Fibroblast of skin of abdomen (primary cell): Measurements from ENCODE around the gene ZNF763.
"Not testable (repeated sequence)": the region's sequence is repeated elsewhere in the genome, so short reads cannot be mapped to it uniquely, and the experiment has no call there.

Experiments
- DNase-seq: peaks from one replicate; pipeline ENCODE4 v3.0.0-alpha.2; 2013

ZNF763 gene

DNA sequence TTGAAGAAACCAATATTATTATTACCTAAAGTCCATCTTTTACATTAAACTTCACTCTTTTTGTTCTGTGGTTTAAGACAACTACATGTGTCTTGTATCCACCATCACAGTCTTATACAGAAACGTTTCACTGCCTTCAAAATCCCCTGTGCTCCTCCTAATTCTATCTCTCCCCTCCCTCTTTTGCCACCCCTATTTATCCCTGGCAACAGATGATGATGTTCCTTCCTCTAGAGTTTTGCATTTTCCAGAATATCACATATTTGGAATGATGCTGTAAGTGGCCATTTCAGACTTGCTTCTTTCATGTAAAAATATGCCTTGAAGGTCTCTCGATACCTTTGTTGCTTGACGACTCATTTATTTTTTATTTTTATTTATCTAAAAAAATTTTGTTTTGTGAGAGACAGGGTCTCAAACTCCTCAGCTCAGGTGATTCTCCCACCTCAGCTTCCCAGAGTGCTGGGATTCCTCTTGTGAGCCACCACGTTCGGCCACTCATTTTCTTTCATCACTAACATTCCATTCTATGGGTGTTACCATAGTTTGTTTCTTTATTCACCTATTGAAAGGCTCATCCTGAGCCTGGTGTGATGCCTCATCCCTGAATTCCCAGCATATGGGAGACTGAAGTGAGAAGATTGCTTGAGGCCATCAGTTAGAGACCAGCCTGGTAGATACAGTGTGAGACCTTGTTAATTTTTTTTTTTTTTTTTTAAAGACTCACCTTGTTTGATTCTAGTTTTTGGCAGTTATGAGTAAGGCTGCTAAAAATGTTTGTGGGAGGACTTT is 8.4 kb downstream of the ZNF763 start:
- DNase-seq, result no peak

DNA sequence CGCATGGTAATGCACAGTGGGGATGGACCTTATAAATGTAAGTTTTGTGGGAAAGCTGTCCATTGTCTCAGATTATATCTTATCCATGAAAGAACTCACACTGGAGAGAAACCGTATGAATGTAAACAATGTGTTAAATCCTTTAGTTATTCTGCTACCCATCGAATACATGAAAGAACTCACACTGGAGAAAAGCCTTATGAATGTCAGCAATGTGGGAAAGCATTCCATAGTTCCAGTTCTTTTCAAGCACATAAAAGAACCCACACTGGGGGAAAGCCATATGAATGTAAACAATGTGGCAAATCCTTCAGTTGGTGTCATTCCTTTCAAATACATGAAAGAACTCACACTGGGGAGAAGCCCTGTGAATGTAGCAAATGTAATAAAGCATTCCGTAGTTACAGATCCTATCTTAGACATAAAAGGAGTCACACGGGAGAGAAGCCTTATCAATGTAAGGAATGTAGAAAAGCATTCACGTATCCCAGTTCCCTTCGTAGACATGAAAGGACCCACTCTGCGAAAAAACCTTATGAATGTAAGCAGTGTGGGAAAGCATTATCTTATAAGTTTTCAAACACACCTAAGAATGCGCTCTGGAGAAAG is 13.8 kb downstream of the ZNF763 start:
- DNase-seq, result no peak

DNA sequence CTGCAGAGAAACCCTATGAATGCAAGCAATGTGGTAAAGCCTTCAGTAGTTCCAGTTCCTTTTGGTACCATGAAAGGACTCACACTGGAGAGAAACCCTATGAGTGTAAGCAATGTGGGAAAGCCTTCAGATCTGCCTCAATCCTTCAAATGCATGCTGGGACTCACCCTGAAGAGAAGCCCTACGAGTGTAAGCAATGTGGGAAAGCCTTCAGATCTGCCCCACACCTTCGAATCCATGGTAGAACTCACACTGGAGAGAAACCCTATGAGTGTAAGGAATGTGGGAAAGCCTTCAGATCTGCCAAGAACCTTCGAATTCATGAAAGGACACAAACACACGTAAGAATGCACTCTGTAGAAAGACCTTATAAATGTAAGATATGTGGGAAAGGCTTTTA is 14.7 kb downstream of the ZNF763 start:
- no peak for DNase-seq

DNA sequence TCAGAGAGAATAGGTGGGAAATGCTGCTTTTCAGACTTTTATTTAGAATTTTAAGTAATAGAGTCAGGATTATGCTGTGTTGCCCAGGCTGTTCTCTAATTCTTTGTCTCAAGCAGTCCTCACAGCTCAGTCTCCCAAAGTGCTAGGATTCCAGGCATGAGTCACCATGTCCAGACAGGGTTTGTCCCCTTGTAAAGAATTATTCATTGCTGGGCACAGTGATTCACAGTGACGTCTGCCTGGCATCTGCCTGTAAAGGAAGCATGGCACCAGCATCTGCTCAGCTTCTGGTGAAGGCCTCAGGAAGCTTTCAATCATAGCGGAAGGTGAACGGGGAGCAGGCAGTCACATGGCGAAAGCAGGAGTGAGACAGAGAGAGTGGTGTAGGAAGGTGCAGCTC is 17.7 kb downstream of the ZNF763 start:
- DNase-seq, result no peak

- DNase-seq, result no peak
Observed at GRCh38 chr19:11984986-11985385, 20.1 kb downstream of the ZNF763 start.

- no peak for DNase-seq
Observed at GRCh38 chr19:11986754-11987153, 21.9 kb downstream of the ZNF763 start.

DNA sequence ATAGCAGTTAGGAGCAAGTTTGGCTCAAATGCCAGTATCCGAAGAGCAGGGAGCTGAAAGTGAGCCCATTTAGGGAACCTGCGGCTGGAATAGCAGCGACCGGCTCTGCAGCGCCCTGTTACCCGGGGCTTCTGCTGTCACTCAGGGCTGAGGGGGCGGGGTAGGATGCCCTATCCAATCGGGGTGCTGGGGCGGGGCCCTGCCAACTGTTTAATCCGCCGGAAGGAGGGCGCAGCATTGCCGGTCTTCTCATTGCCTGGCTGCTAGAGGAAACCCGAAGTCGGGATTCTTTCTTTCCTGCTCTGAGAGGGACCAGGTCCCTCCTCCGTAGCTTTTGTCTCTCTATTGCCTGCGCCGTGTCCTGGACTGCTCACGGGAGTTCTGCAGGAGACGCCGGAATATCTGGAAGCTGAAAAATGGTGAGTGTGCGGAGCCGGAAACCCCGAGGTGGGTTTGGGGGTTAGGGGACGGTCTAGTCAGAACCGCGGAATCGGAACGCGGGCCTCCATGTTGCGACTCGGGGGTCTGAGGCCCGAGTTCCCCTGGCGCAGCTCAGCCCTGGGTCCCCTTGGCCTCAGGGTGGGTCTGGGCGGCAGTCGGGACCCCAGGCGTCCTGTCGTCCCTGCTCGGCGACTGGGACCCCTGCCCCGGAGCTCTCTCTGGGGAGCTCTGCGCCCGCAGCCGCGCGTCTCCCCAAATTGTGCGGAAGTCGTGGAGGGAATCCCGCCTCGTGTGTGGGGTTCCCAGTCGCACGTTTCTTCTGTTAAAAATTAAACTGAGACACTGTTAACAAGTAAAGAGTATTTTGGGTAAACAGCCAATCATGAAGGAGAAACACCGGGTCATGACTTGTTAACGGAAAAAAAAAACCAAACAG is 22.8 kb downstream of the ZNF763 start:
- peak; percentile 92 for DNase-seq

- DNase-seq, result no peak
Observed at GRCh38 chr19:11989112-11989456, 24.2 kb downstream of the ZNF763 start.

DNA sequence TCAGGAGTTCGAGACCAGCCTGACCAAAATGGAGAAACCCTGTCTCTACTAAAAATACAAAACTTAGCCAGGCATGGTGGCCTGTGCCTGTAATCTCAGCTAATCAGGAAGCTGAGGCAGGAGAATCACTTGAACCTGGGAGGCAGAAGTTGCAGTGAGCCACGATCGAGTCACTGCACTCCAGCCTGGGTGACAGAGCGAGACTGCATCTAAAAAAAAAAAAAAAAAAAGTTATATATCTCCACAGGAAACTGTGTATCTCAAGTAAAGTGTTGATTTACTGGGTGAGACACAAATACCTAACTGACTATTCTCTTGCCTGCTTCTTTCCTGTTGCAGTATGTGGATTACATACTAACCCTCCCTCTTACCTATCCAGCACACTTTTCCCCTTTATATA is 27.1 kb downstream of the ZNF763 start:
- DNase-seq, result not testable (repeated sequence)

DNA sequence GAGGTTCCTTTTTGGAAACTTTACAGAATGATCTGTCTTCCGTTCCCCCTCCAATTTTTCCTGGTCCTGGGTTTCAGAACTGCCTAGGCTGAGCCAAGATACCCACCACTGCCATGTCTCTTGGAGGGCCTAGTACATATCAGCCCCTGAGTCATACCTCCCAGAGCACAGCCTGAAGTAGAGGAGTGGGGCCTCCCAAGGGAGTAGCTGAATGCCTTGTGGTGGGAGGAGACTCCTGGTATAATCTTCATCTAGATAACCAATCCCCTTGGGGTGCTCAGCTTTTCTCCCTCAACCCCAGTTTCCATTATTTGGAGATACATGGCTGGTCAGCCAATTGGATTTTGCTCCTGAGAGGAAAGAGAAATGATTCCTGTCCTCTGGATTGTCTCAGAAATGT is 30.3 kb downstream of the ZNF763 start:
- peak; percentile 11 for DNase-seq

- DNase-seq, result peak; percentile 13
Observed at GRCh38 chr19:12000152-12000981, 35.5 kb downstream of the ZNF763 start.

DNA sequence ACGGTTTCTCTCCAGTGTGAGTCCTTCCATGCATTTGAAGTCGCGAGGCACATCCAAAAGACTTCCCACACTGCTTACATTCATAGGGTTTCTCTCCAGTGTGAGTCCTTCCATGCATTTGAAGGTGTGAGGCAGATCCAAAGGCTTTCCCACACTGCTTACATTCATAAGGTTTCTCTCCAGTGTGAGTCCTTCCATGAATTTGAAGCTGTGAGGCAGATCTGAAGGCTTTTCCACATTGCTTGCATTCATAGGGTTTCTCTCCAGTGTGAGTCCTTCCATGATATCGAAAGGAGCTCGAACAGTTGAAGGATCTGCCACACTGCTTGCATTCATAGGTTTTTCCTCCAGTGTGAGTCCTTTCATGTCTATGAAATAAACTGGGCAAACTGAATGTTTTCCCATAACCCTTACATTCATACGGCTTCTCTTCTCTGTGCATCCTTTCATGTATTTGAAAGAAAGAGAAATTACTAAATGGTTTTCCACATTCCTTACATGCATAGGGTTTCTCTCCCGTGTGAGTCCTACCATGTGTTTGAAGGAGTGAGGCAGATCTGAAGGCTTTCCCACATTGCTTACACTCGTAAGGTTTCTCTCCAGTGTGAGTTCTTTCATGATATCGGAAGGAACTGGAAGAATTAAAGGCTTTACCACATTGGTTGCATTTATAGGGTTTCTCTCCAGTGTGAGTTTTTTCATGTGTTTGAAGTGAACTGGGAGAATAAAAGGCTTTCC is 50.3 kb downstream of the ZNF763 start:
- DNase-seq, result no peak

DNA sequence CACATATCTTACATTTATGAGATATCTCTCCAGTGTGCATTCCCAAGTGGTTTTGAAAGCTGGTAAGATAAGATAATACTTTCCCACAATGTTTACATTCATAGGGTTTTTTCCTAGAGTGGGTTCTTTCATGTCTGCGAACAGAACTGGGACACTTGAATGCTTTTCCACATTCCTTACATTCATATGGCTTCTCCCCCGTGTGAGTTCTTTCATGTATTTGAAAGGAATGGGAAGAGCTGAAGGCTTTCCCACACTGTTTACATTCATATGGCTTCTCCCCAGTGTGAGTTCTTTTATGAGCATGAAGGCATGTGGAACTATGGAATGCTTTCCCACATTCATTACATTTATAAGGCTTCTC is 50.9 kb downstream of the ZNF763 start:
- no peak for DNase-seq
